GM18873 (cell line): ENCODE data around the gene TMC6.
"Not testable (repeated sequence)": the region's sequence is repeated elsewhere in the genome, so short reads cannot be mapped to it uniquely, and the experiment has no call there.

ENCODE experiments used
- ATAC-seq: cut with Tn5 transposase; IDR thresholded peaks from one replicate; pipeline ENCODE4 v1.9.1; 2021; ENCODE audit warnings: mild to moderate bottlenecking, moderate library complexity, moderate number of reproducible peaks; ENCODE audit not compliant: unreplicated experiment, low FRiP score

TMC6 gene, protein sequence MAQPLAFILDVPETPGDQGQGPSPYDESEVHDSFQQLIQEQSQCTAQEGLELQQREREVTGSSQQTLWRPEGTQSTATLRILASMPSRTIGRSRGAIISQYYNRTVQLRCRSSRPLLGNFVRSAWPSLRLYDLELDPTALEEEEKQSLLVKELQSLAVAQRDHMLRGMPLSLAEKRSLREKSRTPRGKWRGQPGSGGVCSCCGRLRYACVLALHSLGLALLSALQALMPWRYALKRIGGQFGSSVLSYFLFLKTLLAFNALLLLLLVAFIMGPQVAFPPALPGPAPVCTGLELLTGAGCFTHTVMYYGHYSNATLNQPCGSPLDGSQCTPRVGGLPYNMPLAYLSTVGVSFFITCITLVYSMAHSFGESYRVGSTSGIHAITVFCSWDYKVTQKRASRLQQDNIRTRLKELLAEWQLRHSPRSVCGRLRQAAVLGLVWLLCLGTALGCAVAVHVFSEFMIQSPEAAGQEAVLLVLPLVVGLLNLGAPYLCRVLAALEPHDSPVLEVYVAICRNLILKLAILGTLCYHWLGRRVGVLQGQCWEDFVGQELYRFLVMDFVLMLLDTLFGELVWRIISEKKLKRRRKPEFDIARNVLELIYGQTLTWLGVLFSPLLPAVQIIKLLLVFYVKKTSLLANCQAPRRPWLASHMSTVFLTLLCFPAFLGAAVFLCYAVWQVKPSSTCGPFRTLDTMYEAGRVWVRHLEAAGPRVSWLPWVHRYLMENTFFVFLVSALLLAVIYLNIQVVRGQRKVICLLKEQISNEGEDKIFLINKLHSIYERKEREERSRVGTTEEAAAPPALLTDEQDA

DNA sequence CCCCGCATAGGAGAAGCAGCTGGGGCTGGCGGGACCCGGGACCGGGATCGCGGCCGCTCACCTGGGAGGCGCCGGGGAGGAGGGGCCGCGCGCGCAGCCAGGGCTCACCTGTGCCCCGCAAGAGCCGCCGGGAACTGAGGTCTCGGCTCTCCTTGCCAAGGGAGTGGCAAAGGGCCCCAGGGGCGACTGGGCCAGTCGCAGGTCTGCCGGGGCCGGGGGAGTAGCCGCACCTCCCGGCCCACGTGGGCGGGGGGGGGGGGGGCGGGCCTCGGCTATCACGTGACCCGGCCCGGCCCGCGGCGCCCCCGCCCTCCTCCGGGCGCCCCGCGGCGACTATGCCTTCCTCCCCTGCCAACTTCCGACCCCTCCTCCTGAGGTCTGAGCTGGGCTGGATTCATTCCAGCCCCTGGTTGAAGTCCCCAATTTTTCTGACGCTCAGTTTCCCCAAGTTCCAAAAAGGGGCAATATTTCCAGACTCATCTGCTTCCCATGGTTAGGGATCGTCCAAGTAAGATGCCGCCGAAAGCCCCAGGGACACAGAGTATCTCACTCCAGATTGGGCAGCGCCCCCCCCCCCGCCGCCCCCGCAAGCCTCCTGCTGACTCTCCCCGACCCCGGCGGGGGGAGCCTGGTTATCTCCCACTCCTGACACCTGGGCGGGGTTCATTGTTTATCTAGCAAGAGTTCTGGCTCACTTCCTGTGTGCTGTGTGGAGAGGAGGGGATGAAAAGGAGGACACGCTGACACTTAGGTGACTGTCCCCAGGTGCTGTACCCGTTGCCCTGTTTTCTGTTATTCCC is at the start of gene TMC6:
TSS of gene TMC6 (minus strand) at position 205 of the 800 bp plus-strand sequence. CDS start 1,923 bp downstream, outside the sequence.
- ATAC-seq = no peak

DNA sequence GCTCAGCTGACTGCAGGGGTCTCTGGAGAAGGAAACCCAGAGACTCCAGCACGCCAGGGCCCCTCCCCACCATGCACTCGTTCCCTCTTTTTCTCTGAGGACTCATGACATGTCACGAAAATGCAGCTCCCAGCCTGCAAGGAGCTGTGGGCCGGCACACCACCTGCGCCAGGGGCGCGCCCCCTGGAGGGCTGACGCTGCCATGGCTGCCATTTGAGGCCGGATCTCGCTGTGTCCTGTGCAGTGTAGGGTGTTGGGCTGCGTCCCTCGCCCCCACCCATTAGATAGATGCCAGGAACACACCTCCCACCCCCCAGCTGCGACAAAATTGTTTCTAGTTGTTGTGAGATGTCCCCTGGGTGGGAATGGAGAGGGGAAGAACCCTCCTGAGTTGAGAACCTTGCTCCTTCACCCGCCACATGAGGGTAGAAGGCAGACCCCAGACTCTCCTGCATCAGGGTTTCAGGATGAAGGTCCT is 48.0 kb upstream of the TMC6 start:
- ATAC-seq = no peak

DNA sequence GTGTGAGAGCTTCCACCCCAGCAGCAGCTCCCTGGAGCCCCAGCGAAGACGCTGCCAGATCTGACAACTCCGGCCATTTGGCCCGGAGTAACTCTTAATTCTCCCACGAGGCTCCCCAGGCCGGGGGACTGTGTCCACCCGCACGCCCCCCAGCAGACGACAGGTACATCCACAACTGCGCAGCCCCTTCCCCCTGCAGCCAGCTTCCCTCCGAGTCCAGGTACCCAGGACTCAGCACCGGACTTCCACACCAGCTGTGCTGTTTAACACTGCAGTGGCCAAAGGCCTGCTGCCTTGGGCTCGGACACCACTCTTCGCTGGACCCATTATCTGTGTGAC is 47.1 kb upstream of the TMC6 start:
- ATAC-seq = no peak

DNA sequence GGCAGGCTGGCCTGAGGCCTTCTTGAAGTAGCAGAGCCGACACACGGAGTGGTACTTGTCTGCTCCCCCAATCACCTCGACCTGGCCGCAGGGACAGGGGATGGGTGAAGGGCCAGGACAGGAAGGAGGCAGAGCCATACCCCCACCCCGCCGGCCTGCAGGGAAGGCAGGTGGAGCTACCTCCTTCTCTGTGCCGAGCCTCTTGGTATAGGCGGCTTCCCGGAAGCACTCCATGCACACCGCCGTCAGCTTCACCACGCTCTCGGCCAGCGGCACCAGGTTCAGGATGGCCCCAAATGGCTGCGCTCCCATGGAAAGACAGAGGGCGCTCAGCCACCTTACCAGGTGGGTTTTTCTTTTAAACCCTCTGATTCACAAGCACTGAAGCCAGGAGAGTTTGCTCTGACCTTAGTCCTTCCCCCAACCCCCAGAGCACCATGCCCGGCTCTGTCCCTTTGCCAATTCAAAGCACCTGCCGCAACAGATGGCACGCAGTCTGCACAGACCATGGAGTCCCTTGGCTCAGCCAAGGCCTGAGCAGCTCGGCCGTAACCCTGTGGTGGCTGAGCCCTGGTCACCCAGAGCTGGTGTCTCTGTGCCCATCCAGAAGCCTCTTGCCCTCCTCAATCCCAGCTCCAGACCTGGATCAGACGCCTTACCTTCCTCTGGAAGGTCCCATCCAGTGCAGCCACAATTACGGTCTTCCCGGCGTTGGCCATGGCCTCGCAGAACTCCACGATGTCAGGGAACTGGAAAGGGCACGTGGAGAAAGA is 46.5 kb upstream of the TMC6 start:
- no peak for ATAC-seq

DNA sequence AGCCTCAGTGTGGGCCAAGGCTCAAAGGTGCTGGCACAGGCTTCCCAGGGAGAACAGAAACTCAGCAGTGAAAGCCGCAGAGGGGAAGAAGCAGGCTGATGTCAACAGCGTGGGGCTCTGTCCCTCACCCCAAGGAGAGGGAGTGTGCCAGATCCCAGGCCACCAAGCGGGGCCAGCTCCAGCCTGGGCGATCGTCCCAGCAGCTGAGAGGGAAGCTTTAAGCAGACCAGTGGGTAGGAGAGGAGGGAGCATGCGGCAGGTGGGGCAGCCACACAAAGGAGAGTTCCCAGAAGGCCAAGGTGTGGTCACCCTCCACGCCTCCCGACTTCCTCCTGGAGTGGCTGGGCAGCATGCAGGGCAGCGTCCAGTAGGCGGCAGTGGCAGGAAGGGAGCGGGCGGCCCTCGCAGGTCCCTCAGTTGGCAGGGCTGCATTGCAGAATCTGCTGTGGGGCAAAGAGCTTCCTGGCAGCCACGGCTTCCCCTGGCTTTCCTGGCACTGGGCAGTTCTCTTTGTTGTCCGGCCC is 45.9 kb upstream of the TMC6 start:
- ATAC-seq = no peak

DNA sequence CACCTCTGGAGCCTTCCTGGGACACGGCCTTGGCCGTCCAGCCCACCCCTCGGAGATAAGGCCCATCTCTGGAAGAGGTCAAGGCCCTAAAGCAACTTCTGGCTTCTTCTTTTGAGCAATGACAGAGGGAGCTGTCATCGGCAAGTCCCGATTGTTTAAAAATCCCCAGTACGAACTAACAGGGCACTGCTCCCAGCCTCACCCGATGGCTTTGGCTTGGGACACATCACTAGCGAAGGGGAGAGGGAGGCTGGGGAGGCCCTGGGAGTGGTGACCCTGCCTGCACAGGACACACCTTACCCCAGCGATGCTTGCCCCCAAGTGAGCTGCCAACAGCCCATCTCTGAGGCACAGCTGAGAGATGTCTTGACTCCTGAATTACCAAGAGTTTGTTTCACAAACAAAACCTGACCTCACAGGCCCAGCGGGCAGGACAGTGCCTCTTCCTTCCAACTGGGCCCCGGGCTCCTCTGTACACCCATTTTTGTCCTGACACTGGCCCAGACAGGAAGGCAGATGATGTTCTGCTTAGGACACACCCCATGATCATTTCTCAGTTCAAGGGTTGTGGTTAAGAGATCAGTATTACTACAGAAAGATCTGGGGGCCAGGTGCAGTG is 44.7 kb upstream of the TMC6 start:
- no peak for ATAC-seq

DNA sequence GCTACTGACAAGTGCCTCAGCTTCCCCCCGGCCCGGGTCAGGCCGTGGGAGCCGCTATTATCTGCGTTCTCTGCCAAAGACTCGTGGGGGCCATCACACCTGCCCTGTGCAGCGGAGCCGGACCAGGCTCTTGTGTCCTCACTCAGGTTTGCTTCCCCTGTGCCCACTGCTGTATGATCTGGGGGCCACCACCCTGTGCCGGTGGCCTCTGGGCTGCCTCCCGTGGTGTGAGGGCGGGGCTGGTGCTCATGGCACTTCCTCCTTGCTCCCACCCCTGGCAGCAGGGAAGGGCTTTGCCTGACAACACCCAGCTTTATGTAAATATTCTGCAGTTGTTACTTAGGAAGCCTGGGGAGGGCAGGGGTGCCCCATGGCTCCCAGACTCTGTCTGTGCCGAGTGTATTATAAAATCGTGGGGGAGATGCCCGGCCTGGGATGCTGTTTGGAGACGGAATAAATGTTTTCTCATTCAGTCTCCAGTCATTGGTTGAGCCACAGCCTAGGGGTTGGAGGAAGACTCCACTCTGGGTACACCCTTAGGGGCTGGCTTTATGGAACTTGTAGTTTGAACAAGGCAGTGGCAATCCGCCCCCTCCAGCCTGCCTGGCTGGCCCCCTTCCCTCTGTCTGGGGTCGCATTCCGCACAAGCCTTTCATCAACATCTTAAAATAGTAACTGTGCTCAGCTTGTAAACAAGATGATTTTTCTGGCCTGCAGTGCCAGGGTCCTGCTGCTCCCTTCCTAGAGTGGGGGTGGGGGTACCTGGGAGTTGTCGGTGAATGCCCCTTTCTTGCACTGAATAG is 43.9 kb upstream of the TMC6 start:
- no peak for ATAC-seq

DNA sequence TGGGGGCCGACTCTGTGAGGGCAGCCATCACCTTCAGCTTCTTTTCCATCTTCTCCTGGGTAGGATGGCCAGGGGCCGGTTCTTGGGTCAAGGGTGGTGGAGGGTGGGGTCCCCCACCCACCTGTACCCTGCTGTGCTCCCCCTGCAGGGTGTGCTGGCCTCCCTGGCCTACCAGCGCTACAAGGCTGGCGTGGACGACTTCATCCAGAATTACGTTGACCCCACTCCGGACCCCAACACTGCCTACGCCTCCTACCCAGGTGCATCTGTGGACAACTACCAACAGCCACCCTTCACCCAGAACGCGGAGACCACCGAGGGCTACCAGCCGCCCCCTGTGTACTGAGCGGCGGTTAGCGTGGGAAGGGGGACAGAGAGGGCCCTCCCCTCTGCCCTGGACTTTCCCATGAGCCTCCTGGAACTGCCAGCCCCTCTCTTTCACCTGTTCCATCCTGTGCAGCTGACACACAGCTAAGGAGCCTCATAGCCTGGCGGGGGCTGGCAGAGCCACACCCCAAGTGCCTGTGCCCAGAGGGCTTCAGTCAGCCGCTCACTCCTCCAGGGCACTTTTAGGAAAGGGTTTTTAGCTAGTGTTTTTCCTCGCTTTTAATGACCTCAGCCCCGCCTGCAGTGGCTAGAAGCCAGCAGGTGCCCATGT is 43.2 kb upstream of the TMC6 start:
- ATAC-seq = not testable (repeated sequence)

DNA sequence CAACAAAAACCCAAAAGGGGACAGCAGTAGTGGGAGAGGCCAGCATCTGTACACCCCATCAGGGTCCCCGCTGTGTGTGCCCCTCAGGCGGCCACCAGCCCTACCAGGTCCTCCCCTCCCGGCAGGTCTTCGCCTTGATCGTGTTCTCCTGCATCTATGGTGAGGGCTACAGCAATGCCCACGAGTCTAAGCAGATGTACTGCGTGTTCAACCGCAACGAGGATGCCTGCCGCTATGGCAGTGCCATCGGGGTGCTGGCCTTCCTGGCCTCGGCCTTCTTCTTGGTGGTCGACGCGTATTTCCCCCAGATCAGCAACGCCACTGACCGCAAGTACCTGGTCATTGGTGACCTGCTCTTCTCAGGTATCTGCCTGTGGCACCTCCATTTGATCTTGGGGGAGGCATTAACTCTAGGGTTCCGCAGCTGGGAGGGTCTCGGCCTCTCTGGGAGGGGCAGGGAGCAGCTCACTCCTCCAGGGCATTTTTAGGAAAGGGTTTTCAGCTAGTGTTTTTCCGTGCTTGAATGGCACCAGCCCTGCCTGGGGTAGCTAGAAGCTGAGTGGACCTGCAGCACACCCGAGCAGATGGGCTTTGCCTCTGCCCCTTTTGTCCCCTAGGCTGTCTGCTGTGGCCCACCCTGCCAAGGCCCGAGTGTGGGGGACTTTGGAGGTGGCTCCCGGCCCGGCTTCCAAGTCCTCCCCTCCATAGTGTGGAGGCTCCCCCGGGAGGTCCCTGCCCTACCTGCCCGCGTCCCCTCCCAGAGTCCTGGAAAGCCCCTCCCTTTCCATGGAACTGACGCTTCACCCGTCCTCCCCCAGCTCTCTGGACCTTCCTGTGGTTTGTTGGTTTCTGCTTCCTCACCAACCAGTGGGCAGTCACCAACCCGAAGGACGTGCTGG is 42.4 kb upstream of the TMC6 start:
- no peak for ATAC-seq

DNA sequence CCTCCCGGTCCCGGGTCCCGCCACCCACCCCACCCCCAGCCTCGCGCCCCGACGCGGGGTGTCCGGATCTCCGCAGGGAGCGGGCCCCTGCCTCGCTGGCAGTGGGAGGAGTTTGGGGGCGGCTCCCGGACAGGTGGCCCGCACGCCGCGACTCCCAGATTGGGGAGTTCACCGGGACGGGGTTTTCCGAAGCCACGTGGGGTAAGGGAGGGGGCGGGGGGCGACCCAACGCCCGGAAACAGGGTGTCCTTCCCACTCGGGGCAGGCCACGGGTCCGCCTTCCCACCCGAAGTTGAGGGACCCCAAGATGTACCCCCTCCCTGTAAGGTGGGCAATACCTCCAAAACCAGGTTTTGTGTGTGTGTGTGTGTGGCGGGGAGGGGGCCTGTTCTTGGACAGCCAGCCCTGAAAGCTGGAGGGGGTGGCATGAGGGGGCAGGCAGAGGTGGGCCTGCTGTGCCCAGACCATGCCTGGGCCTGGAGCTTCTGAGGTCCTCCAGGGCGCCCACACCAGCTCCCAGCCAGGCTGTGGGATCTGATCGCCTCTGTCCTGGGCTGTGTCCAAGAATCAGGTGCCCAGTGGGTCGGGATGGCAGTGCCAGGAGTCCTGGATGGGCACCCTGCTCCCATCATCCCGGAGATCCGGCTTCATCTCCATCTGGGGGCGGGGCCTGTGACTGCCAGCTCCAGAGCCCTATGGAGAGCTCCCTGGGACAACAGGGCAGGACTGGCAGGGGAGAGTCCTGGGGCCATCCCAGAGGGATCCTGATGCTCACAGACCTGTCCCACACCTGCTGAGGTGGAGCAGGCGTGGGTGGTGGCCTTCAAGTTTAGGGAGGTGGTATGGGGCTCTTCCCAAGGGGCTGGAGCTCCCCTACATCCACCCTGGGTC is 40.6 kb upstream of the TMC6 start:
- ATAC-seq = no peak

DNA sequence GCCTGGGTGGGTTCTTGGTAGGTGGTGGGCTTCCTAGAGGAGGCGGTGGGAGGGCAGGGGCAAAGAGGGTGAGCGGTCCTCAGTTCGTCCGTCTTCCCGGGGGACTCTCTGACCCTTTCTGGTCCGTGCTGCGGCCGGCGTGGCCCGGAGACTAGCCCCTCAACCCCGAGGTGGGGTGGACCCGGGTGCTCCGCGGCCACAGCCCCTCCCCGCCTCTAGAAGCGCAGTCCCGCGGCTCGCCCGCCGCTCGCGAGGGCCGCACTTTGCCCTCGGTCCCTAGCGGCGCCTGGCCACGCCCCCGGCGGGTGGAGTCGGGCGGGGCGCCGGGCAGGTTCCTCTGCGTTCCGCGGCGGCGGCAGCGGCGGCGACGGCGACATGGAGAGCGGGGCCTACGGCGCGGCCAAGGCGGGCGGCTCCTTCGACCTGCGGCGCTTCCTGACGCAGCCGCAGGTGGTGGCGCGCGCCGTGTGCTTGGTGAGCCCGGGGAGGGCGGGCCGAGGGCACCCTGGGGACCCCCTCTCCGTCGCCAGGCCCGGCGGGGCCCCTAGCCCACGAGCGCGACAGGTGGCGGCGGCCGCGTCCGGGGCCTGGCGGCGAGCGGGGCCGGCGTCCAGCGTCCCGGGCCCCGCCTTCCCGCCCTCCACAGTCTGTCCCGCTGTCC is 39.8 kb upstream of the TMC6 start, which contains the start of gene SYNGR2:
TSS of gene SYNGR2 (plus strand) at position 340 of the 661 bp plus-strand sequence. CDS start at position 376, 36 bp downstream.
- ATAC-seq = no peak

DNA sequence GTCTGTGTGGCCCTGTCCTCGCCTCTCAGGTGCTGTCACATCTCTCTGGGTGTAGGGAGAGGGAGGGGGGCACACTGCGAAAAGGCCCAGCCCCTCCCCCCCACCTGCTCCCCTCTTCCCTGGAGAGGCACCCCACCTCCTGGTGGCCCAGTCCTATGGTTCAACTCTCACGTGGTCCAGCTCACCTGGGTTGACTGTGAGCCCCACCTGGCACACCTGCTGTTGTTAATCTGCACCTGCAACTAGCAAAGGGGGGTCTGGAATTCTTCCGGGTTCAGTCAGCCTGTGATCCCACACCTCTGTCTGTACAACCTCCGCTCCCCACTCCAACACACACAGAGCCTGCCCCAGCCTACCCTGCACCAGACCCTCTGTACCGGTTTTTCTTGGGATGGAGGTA is 37.9 kb upstream of the TMC6 start:
- no peak for ATAC-seq

DNA sequence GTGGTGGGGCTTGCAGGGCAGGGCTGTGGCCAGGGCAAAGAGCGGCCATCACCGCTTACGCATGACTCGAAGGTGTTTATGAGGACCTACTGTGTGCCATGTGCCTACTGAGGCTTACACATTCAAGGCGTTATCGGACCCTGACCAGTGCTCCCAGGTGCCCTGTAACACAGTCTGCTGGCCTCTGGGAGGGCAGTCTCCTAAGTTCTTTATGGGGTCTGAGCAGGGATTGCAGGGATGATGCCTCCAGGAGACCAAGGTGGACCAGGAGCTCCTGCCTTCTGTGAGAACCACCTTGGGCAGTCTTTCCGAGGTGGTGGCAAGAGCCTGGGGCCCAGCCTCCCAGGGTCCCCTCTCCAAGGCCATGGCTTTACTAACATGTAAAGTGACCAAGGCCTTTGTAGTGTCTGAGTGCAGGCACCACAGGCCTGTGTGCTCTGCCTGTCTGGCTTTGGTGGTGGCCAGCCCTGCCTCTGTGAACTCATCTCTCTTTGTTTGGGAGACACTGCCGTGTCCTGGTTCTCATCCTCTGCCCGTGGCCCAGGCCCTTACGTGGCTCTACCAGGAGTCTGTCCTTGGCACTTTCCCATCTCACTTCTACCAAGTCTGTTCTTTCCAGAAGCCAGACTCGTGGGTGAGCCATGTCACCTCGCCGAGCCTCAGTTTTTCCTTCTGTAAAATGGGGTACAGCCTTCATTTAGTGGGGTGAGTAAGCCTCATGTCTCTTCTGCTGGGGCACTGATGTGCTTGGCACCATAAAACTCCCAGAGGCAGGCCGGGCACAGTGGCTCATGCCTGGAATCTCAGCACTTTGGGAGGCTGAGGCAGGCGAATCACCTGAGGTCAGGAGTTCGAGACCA is 36.4 kb upstream of the TMC6 start:
- no peak for ATAC-seq

DNA sequence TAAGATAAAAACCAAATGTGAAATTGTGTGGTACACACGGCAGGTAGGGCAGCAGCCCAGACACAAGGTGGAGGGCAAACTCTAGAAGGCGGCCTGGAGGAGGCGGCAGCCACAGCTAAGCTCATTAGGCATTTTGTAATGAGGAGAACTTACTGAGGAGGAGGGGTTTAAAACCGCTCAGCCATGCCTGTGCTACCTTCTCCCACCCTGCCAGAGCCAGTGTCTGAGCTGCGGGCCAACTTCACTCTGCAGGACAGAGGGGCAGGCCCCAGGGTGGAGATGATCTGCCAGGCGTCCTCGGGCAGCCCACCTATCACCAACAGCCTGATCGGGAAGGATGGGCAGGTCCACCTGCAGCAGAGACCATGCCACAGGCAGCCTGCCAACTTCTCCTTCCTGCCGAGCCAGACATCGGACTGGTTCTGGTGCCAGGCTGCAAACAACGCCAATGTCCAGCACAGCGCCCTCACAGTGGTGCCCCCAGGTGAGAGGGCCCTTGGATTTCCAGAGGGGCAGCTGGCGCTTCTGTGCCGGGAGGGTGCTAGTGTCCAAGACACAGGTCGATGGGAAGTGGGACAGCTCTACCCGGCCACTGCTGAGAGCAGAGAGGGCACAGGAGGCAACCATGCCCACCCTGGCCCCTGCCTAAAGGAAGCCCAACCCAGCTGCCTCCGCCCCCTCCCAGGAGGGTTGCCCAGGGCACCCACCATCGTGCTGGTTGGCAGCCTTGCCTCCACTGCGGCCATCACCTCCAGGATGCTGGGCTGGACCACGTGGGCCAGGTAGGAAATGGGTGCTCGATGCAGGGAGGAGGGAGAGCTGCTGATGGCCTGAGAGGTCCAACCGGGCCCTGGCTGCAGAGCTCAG is 35.6 kb upstream of the TMC6 start:
- no peak for ATAC-seq
